Measurements from ENCODE around the gene SF3A1.

Gene SF3A1

GRCh38 chr22:30284666-30285065 is 72.0 kb downstream of the SF3A1 start:
- H3K4me2 ChIP-seq (ENCODE audit: low read length), result no peak overlapping the region
- H3K79me2 ChIP-seq, result no peaks in the 10 kb centered on the region
- TF ChIP-seq CTCF (IDR thresholded peaks at IDR 0.05), result no peak
- H3K9me3 ChIP-seq (ENCODE audit: control insufficient read depth, low read length), result no peaks in the 10 kb centered on the region
- no peaks in the 10 kb centered on the region for H3K36me3 ChIP-seq (ENCODE audit: control insufficient read depth, insufficient read depth, low read length)
- no peak overlapping the region for H2AFZ ChIP-seq
- no peaks in the 10 kb centered on the region for H3K27me3 ChIP-seq (ENCODE audit: control insufficient read depth, insufficient read depth, low read length)
- no peaks in the 10 kb centered on the region for H3K4me1 ChIP-seq
- H3K9ac ChIP-seq, result no peak overlapping the region
- no peak overlapping the region for H3K27ac ChIP-seq
- H3K4me3 ChIP-seq (ENCODE audit: low read depth, low read length), result no peak overlapping the region

- TF ChIP-seq CTCF (IDR thresholded peaks at IDR 0.05), result no peak
- H3K9me3 ChIP-seq (ENCODE audit: control insufficient read depth, low read length), result no peaks in the 10 kb centered on the region
- no peak overlapping the region for H3K9ac ChIP-seq
- no peaks in the 10 kb centered on the region for H3K27me3 ChIP-seq (ENCODE audit: control insufficient read depth, insufficient read depth, low read length)
- no peaks in the 10 kb centered on the region for H3K79me2 ChIP-seq
- no peak overlapping the region for H2AFZ ChIP-seq
- H3K4me1 ChIP-seq, result no peaks in the 10 kb centered on the region
- H3K4me2 ChIP-seq (ENCODE audit: low read length), result no peak overlapping the region
- H3K27ac ChIP-seq, result no peak overlapping the region
- H3K36me3 ChIP-seq (ENCODE audit: control insufficient read depth, insufficient read depth, low read length), result no peaks in the 10 kb centered on the region
- no peak overlapping the region for H3K4me3 ChIP-seq (ENCODE audit: low read depth, low read length)
Measured at GRCh38 chr22:30284172-30284571, 72.5 kb downstream of the SF3A1 start.

- H3K4me3 ChIP-seq (ENCODE audit: low read depth, low read length), result no peak overlapping the region
- no peak for TF ChIP-seq CTCF (IDR thresholded peaks at IDR 0.05)
- no peak overlapping the region for H3K4me2 ChIP-seq (ENCODE audit: low read length)
- no peak overlapping the region for H3K27ac ChIP-seq
- H3K27me3 ChIP-seq (ENCODE audit: control insufficient read depth, insufficient read depth, low read length), result no peaks in the 10 kb centered on the region
- no peaks in the 10 kb centered on the region for H3K79me2 ChIP-seq
- no peaks in the 10 kb centered on the region for H3K4me1 ChIP-seq
- no peaks in the 10 kb centered on the region for H3K36me3 ChIP-seq (ENCODE audit: control insufficient read depth, insufficient read depth, low read length)
- H3K9ac ChIP-seq, result no peak overlapping the region
- H3K9me3 ChIP-seq (ENCODE audit: control insufficient read depth, low read length), result no peaks in the 10 kb centered on the region
- H2AFZ ChIP-seq, result no peak overlapping the region
Measured at GRCh38 chr22:30283342-30283741, 73.4 kb downstream of the SF3A1 start.

- Histone ChIP-seq H3K27ac (no peak overlapping the region), H3K4me3 (ENCODE audit: low read depth, low read length) (no peak overlapping the region), H3K79me2 (no peaks in the 10 kb centered on the region), H3K4me1 (no peaks in the 10 kb centered on the region), H3K9me3 (ENCODE audit: control insufficient read depth, low read length) (no peaks in the 10 kb centered on the region), H2AFZ (no peak overlapping the region), H3K4me2 (ENCODE audit: low read length) (no peak overlapping the region), H3K27me3 (ENCODE audit: control insufficient read depth, insufficient read depth, low read length) (no peaks in the 10 kb centered on the region), H3K36me3 (ENCODE audit: control insufficient read depth, insufficient read depth, low read length) (no peaks in the 10 kb centered on the region), H3K9ac (no peak overlapping the region)
- no peak for TF ChIP-seq CTCF (IDR thresholded peaks at IDR 0.05)
Measured at GRCh38 chr22:30282616-30283046, 74.1 kb downstream of the SF3A1 start.
